Spleen (tissue), 11 donors: ENCODE results near the gene KRTAP10-3. TPM values are rescaled to one million over a fixed set of nuclear protein-coding genes. Genes with fewer than 3 reads are reported as not detected.
"Not testable (repeated sequence)": the region's sequence is repeated elsewhere in the genome, so short reads cannot be mapped to it uniquely, and the experiment has no call there.

Experiments
- DNase-seq: peaks from one replicate; pipeline ENCODE4 v3.0.0-alpha.2; 2020
- H3K27ac ChIP-seq, 8 donors: fragments of 200-600 bp; sonication (generic) in 7 of 8; 1 replicate in 4 of 8; 2 replicates in 4 of 8; pipeline versions ENCODE4 v1.5.0 to v1.8.0; 2016 to 2021; ENCODE audit warnings: inconsistent platforms in 4 of 8, mild to moderate bottlenecking in 4 of 8, moderate library complexity in 1 of 8
- H3K27me3 ChIP-seq, 7 donors: fragments of 200-600 bp; sonication (generic) in 6 of 7; replicated peaks in 1 of 7; 1 replicate in 4 of 7; 2 replicates in 3 of 7; pipeline versions ENCODE4 v1.5.0 to v1.8.0; 2016 to 2021; ENCODE audit warnings: inconsistent platforms in 3 of 7, mild to moderate bottlenecking in 1 of 7
- H3K36me3 ChIP-seq, 6 donors: fragments of 200-600 bp; sonication (generic) in 5 of 6; 1 replicate in 4 of 6; 2 replicates in 2 of 6; pipeline versions ENCODE4 v1.5.0 to v1.8.0; 2016 to 2021; ENCODE audit warnings: inconsistent platforms in 2 of 6
- H3K4me1 ChIP-seq, 6 donors: fragments of 200-600 bp; sonication (generic) in 5 of 6; 1 replicate in 3 of 6; 2 replicates in 3 of 6; pipeline versions ENCODE4 v1.5.0 to v1.8.0; 2016 to 2021; ENCODE audit warnings: inconsistent platforms in 3 of 6
- H3K4me3 ChIP-seq, 8 donors: fragments of 200-600 bp; sonication (generic) in 7 of 8; 1 replicate in 4 of 8; 2 replicates in 4 of 8; pipeline versions ENCODE4 v1.5.0 to v1.8.0; 2016 to 2021; ENCODE audit warnings: inconsistent platforms in 4 of 8, mild to moderate bottlenecking in 4 of 8, moderate library complexity in 2 of 8
- H3K9me3 ChIP-seq, 8 donors: fragments of 200-600 bp; sonication (generic) in 7 of 8; 1 replicate in 4 of 8; 2 replicates in 4 of 8; pipeline versions ENCODE4 v1.5.0 to v1.8.0; 2016 to 2021; ENCODE audit warnings: inconsistent platforms in 4 of 8
- POLR2A ChIP-seq, 3 donors: fragments of 450-650 bp; IDR thresholded peaks; one replicate each; pipeline ENCODE4 v1.5.1; 2017; ENCODE audit warnings: antibody characterized with exemption in 3 of 3, mild to moderate bottlenecking in 1 of 3
- POLR2AphosphoS5 ChIP-seq, 3 donors: sonication (generic); formaldehyde crosslinking; IDR thresholded peaks; one replicate each; pipeline ENCODE4 v1.5.1; 2017; ENCODE audit warnings: antibody characterized with exemption in 3 of 3
- WGBS, 5 donors: extraction: QIAGEN DNeasy Blood & Tissue Kit in 3 of 5; methylation state at CpG; one replicate each; pipeline versions ENCODE4 v1.1.5 to v1.1.7; 2013 to 2018; 5-methylcytosine and 5-hydroxymethylcytosine counted together
- intact Hi-C: fragments of 100-400 bp; cut with DNase I; formaldehyde crosslinking; loops from one replicate; pipeline ENCODE4 v1.15.0; 2023; ENCODE audit warnings: low total_unique reads
- polyA plus RNA-seq, 3 donors: library from polyadenylated mRNA; stranded (reverse); fragments of 200-250 nt; gene quantifications; one replicate each; pipeline ENCODE4 v1.2.1, GENCODE V29; 2013
- total RNA-seq, 7 donors: library from RNA; depleted of rRNA in 3 of 7; stranded (reverse); fragments of >200 nt in 3 of 7; fragmentation: NEBNext Ultra II Directional in 4 of 7; extraction: Animal tissue kit (Norgen Biotek cat#: 25700) in 4 of 7; gene quantifications; one replicate each; pipeline versions ENCODE4 v1.1.0 to v1.2.1, GENCODE V29; 2016 to 2021
- TF ChIP-seq, protein P1 (sequence below), 11 experiments: fragments of 200-600 bp in 7 of 11; fragments of 450-650 bp in 4 of 11; sonication (generic) in 4 of 11; IDR thresholded peaks in 8 of 11; conservative IDR thresholded peaks in 3 of 11; 1 replicate in 7 of 11; 2 replicates in 4 of 11; pipeline versions ENCODE4 v1.4.0 to v1.8.0; 2016 to 2021; ENCODE audit warnings: antibody characterized with exemption in 11 of 11, inconsistent platforms in 4 of 11, mild to moderate bottlenecking in 1 of 11
- donor health status: healthy with polysubstance abuse.
- donor health status: DM: no; HTN: no; CAD: no; lungs with moderate emphysema.
- donor health status: DM: no; HTN: no; CAD: no.
- donor health status: Bipolar disorder and iron deficiency.
- donor health status: healthy.
- donor health status: DM: no; HTN: no; CAD: no.
- donor health status: DM: yes; HTN: yes; CAD: no.

Gene KRTAP10-3
- total and polyA plus RNA-seq, 10 donors = not detected

- no peaks in the 10 kb centered on the region for H3K36me3 ChIP-seq
- H3K4me3 ChIP-seq = no peak overlapping the region
- no peaks in the 10 kb centered on the region for H3K4me1 ChIP-seq
- no peak for TF ChIP-seq POLR2A (IDR thresholded peaks at IDR 0.05)
- TF ChIP-seq, protein P1, sequence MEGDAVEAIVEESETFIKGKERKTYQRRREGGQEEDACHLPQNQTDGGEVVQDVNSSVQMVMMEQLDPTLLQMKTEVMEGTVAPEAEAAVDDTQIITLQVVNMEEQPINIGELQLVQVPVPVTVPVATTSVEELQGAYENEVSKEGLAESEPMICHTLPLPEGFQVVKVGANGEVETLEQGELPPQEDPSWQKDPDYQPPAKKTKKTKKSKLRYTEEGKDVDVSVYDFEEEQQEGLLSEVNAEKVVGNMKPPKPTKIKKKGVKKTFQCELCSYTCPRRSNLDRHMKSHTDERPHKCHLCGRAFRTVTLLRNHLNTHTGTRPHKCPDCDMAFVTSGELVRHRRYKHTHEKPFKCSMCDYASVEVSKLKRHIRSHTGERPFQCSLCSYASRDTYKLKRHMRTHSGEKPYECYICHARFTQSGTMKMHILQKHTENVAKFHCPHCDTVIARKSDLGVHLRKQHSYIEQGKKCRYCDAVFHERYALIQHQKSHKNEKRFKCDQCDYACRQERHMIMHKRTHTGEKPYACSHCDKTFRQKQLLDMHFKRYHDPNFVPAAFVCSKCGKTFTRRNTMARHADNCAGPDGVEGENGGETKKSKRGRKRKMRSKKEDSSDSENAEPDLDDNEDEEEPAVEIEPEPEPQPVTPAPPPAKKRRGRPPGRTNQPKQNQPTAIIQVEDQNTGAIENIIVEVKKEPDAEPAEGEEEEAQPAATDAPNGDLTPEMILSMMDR (IDR thresholded peaks at IDR 0.05 in 8 of 11, conservative IDR thresholded peaks at IDR 0.05 in 3 of 11) = no peak
- TF ChIP-seq POLR2AphosphoS5 (IDR thresholded peaks at IDR 0.05) = no peak
- no peak for DNase-seq
- WGBS, 5 donors = 78 to 85% (median 83%) methylated on average over 12 of the region's 12 CpGs
- intact Hi-C loops = no loop called here
- H3K27ac ChIP-seq = no peak overlapping the region
- H3K9me3 ChIP-seq = peaks cover 0 to 11% (median 0%) of the 10 kb centered on the region in 8 donors
- peaks cover 0 to 42% (median 11%) of the 10 kb centered on the region in 7 donors for H3K27me3 ChIP-seq
Measured at GRCh38 chr21:44594406-44594916, 35.9 kb upstream of the KRTAP10-3 start.

- DNase-seq = no peak
- whole genome bisulfite sequencing, 5 donors = 63 to 78% (median 72%) methylated on average over 20 of the region's 20 CpGs
- H3K27me3 ChIP-seq = peaks cover 0 to 43% (median 12%) of the 10 kb centered on the region in 7 donors
- intact Hi-C loops = no loop called here
- H3K4me3 ChIP-seq = no peak overlapping the region
- H3K27ac ChIP-seq = no peak overlapping the region
- H3K4me1 ChIP-seq = no peaks in the 10 kb centered on the region
- peaks cover 0 to 9% (median 0%) of the 10 kb centered on the region in 8 donors for H3K9me3 ChIP-seq
- TF ChIP-seq POLR2A (IDR thresholded peaks at IDR 0.05) (no peak), POLR2AphosphoS5 (IDR thresholded peaks at IDR 0.05) (no peak)
- TF ChIP-seq, protein P1 (IDR thresholded peaks at IDR 0.05 in 8 of 11, conservative IDR thresholded peaks at IDR 0.05 in 3 of 11) = no peak
- H3K36me3 ChIP-seq = no peaks in the 10 kb centered on the region
Measured at GRCh38 chr21:44593598-44594405, 35.2 kb upstream of the KRTAP10-3 start.

GRCh38 chr21:44592446-44593311, 34.1 kb upstream of the KRTAP10-3 start, which contains the start of gene KRTAP10-6:
Gene KRTAP10-6, minus strand, starts transcription at chr21:44592505. Its CDS starts 21 bp downstream, at chr21:44592484.
- no peak within 1 kb of the TSS for H3K4me3 ChIP-seq
- no peak within 1 kb of the TSS for H3K27ac ChIP-seq
- peaks cover 0 to 39% (median 12%) of the 10 kb centered on the region in 7 donors for H3K27me3 ChIP-seq
- H3K4me1 ChIP-seq = no peaks in the 10 kb centered on the region
- 57 to 70% (median 61%) methylated on average over 18 to 33 of the region's 33 CpGs for WGBS, 5 donors
- H3K9me3 ChIP-seq = no peaks in the 10 kb centered on the region
- H3K36me3 ChIP-seq = no peaks in the 10 kb centered on the region
- no peak for DNase-seq
- intact Hi-C loops = no loop called here
- TF ChIP-seq POLR2A (IDR thresholded peaks at IDR 0.05) = no peak
- TF ChIP-seq, protein P1 (IDR thresholded peaks at IDR 0.05 in 8 of 11, conservative IDR thresholded peaks at IDR 0.05 in 3 of 11) = no peak
- TF ChIP-seq POLR2AphosphoS5 (IDR thresholded peaks at IDR 0.05) = no peak

GRCh38 chr21:44591801-44592130, 33.2 kb upstream of the KRTAP10-3 start:
- intact Hi-C loops, H3K36me3 ChIP-seq, H3K4me1 ChIP-seq, DNase-seq, H3K4me3 ChIP-seq, H3K9me3 ChIP-seq, H3K27ac ChIP-seq: not testable (repeated sequence)
- 38 to 77% (median 54%) methylated on average over 1 to 4 of the region's 4 CpGs; no CpG with 5 or more reads in 1 of the 5 donors for WGBS, 5 donors
- H3K27me3 ChIP-seq = peaks cover 0 to 38% (median 12%) of the 10 kb centered on the region in 7 donors

- H3K27me3 ChIP-seq = peaks cover 0 to 42% (median 14%) of the 10 kb centered on the region in 7 donors
- H3K36me3 ChIP-seq, H3K4me1 ChIP-seq, intact Hi-C loops, H3K27ac ChIP-seq, DNase-seq, H3K4me3 ChIP-seq, H3K9me3 ChIP-seq: not testable (repeated sequence)
- 74 to 82% (median 76%) methylated on average over 15 to 18 of the region's 19 CpGs for WGBS, 5 donors
Measured at GRCh38 chr21:44590897-44591800, 32.6 kb upstream of the KRTAP10-3 start.
